ENCODE data around the gene POLD2. TPM values are rescaled to one million over a fixed set of nuclear protein-coding genes. Genes with fewer than 3 reads are reported as not detected.

The POLD2 gene
- total RNA-seq, 1 donor from 2014 or later = 60.2 TPM

DNA sequence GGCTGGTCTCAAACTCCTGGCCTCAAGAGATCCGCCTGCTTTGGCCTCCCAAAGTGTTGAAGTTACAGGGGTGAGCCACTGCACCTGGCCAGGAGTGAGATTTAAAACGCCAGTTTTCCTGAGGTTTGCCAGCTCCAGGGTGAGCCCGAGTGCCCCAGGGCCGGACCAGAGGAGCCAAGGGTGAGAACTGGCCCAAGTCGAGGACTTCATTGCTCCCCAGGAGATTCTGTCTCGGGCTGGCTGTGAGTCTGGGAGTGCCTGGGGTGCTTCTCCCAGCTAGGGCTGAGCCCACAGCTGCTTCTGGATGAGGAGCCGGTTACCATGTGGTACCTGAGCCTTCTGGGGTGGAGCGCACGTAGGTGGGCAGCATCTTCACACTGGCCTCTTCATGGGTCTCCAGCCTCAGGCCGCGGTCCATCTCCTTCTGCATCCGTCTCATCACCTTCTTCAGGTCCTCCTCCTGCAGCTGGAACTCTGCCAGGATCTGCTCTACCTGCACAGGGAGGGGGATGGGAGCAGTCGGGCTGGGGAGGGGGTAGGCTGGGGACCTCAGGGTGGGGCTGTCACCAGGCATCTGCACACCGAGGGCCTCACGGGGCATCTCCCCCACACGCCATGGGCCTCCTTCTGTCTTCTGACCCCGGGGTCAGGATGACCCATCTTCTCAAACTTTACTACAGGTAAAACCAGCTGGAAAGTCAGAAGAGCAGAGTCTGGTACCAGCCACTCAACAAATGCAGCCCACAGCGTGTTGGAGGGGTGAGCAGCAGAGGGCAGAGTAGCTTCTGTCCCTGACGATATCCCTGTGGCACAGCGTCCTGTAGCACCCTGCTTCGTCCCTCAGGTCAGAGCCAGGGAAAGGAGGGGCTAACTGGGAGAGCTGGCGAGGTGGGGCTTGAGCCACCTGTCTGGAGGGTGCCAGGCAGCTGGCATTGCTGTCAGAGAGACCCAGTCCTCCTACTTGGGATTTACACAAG lies 29.9 kb upstream of the POLD2 start:
- peak; percentile 74 for DNase-seq (ENCODE audit: low spot score)

DNA sequence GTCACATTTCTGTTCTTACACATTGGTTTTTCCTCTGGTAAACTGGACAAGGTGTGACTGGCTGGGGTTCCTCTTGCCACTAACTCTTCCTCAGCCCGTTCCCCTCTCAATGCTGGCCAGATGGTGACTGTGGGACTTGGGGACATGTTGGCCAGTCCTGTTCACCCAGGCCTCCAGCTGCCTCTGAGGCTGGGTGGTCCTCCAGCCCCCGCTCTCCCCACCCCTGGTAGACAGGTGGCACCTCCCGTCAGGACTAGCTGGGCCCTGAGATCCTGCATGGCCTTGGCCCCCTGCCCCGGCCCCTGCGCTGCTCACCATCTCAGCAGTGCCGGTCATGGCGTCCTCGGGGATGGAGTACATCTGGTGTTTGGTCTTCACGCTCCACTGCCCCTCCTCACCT lies 28.6 kb upstream of the POLD2 start:
- DNase-seq (ENCODE audit: low spot score) = peak; percentile 83

- DNase-seq (ENCODE audit: low spot score) = peak; percentile 75
These were observed 27.9 kb upstream of the POLD2 start for GRCh38 chr7:44150966-44151941.

GRCh38 chr7:44150466-44150832 lies 27.1 kb upstream of the POLD2 start:
- DNase-seq (ENCODE audit: low spot score) = peak; percentile 49

- DNase-seq (ENCODE audit: low spot score) = peak; percentile 89
These were observed 26.5 kb upstream of the POLD2 start for GRCh38 chr7:44149571-44150465.

DNA sequence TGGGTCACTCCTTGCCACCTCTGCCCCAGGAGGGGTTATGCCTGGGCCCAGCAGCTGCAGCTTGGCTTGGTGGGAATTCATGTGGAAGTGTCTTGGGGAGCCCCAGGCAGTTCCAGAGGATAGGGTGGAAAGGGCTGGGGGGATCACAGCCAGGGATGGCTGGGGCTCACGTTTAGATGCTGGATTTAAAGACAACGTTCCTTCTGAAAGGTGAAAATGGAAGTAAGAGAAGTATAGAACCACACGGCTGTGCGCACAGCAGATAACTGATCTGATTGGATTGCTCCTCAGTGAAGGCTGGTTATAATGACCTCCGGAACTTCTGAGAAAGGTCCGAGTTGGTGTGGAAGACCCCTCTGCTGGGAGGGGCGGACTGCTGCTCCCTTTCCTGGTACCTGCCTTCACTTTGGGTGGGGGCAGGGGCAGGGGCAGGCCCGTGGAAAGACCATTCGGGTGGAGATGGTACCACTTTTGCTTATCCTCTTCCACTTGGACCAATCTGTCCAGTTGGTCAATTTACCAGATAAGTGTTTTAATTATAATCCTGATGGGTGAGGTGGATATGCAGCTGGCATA lies 25.7 kb upstream of the POLD2 start:
- DNase-seq (ENCODE audit: low spot score) = peak; percentile 68

DNA sequence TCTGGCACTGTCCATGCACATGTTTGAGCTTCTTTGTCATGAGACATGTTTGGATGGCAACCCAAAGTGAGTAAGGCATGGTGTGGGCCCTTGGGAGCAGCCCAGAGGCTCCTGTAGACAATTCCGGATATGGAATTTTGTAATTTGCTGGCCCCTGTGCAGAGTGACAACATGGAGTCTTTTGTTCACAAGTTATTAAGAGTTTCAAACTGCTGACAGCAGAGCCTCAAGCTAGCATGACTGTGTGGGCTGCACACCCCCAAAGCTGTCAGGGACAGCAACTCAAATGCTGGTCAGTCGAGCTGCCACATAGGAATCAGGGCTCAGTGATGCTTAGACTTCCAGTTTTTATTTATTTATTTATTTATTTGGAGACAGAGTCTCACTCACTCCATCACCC lies 24.8 kb upstream of the POLD2 start:
- DNase-seq (ENCODE audit: low spot score) = peak; percentile 22

DNA sequence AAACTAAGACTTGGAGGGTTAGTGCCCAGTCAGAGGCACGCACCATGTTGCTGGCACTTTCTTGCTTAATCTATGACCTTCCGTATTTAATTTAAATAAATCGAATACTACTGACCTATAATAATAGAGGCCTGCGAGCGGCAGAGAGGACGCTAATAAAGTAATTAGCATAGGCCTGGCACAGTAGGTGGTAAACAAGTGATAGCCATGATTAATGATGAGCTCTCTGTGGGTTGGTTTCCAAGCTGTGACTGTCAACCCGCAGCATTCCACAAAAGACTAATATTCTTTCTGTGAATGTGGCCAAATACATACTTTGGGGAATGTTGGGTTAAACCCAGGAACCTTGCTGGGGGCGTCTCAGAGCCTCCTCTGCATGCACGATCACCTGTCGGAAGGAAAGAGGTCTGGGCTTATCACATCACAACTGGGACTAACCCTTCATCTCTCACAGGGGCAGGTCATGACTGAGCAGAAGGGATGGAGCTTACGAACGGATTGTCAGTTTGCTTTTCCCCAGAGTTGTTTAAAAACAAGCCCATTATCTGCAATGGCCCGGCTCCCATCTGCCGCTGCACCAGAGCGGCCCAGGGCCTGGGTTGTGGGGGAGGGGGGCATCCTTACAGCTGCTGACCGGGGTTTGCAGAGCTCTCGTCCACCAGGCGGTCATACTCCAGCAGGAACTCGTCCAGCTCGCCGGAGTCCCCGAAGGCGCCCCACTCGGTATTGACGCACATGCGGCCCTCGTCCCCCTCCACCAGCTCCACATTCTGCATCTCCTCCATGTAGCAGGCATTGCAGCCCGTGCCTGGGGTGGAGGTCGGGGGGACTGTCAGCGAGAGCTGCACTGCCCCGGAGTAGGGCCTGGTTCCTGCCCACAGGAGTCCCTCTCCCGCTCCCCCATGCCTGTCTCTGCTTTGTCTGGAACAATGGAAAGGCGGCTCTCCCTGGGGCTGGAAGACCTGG lies 24.0 kb upstream of the POLD2 start:
- peak; percentile 88 for DNase-seq (ENCODE audit: low spot score)

- DNase-seq (ENCODE audit: low spot score) = peak; percentile 94
These were observed 22.9 kb upstream of the POLD2 start for GRCh38 chr7:44145969-44146911.

- peak; percentile 86 for DNase-seq (ENCODE audit: low spot score)
These were observed 22.2 kb upstream of the POLD2 start for GRCh38 chr7:44145479-44145968.

GRCh38 chr7:44144968-44145478 lies 21.7 kb upstream of the POLD2 start:
- DNase-seq (ENCODE audit: low spot score) = peak; percentile 76

DNA sequence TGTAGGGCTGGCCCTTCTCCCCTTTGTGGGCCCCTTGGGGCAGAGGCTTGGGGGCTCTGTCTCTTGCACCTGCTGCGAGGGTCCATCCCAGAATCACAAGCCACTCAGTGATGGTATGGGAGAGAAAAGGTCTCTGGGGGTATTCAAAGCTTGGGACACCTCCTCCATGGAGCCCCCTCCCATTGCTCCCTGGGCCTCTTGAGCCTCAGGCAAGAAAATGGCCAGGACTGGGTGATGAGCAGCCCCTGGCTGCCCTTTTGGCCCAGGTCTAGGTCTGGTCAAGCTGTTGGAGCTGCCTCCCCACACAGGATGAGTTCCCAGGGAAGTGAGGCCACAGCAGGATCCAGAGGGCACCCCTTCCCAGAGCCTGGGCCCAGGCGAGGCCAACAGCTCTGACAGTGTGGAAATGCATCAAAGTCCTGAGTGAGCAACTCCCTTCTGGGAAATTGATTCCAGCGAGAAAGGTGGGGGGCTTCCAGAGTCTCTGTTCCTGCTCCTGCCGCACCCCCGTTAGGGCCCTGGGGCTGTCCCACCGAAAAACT lies 21.1 kb upstream of the POLD2 start:
- no peak for DNase-seq (ENCODE audit: low spot score)

- peak; percentile 81 for DNase-seq (ENCODE audit: low spot score)
These were observed 20.4 kb upstream of the POLD2 start for GRCh38 chr7:44143646-44144250.

GRCh38 chr7:44142028-44142427 lies 18.7 kb upstream of the POLD2 start:
- no peak for DNase-seq (ENCODE audit: low spot score)

DNA sequence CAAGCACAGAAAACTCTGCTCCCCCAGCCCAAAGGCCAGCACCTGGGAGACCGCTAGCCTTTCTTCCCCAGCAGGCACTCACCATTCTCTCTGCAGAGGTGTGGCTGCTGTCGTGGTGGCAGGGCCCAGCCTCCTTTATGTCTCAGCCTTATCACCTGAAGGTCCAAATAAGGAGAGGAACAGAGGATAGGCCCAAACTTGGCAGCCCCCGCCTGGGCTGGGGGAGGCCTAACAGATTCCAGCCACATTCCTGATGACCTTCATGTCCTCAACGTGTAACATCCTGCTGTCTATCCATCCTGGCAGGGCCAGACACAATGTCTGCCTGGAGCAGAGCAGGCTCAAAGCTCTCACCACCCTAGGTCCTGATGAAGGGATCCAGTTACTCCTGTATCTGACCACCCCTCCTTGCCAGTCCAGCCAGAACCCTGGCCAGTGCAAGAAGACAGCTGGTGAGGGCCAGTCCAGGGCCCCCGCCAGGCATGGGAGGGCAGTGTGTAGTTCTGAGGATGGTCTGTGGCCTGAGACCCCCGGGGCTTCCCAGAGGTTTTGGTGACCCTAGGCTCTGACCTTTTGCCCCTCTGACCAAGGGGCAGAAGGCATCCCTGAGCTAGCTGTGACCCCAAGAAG lies 18.0 kb upstream of the POLD2 start, which contains the start of gene MYL7:
MYL7 (minus strand) TSS at position 112 of the 630 bp plus-strand sequence; CDS start at position 85, 27 bp downstream.
- DNase-seq (ENCODE audit: low spot score) = no peak

DNA sequence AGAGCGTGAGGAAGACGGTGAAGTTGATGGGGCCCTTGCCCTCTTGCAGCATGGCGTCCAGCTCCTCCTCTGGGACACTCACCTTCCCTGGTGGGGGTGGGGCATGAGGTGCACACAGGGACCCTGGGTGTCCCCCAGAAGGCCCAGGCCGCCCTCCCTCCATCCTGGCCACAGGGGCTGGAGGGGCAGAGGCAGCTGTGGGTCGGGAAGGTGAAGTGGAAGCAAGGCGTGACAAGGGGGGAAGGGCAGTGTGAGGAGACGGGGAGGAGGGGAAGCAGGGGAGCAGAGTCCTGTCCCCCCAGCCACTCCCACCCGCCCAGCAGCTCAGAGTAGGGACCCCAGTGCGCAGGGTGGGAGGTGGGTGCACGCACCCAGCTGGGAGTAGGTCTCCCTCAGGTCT lies 17.0 kb upstream of the POLD2 start:
- no peak for DNase-seq (ENCODE audit: low spot score)

Measured in mesenteric fat pad (tissue), 1 donor.